HG02884 (cell line): Measurements from ENCODE around the gene PLPP3.
"Not testable (repeated sequence)": the region's sequence is repeated elsewhere in the genome, so short reads cannot be mapped to it uniquely, and the experiment has no call there.

Source experiments
- ATAC-seq: cut with Tn5 transposase; IDR thresholded peaks from one replicate; pipeline ENCODE4 v1.9.1; 2021; ENCODE audit warnings: mild to moderate bottlenecking, moderate library complexity; ENCODE audit not compliant: unreplicated experiment

PLPP3 gene

GRCh38 chr1:56578963-56579875 lies at the start of gene PLPP3:
PLPP3 (minus strand) TSS chr1:56579563; CDS start chr1:56579016, 547 bp downstream.
- no peak for ATAC-seq

DNA sequence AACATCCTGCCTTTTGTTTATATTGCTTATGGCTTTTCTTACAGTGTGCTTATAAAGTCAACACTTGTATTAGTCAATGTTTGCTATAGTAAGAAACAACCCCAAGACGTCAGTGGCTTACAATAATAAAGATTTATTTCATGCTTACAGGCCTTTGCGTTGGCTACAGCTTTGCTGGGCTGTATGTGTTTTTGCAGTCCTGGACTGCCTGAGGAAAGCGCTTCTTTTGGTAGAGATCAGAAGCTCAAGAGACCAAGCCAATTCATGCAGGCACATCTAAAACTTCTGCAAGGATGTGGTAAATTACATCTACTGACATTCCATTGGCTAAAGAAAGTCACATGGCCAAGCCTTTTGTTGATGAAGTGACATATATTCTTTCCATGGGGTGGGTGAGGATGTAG lies 48.3 kb upstream of the PLPP3 start:
- no peak for ATAC-seq

DNA sequence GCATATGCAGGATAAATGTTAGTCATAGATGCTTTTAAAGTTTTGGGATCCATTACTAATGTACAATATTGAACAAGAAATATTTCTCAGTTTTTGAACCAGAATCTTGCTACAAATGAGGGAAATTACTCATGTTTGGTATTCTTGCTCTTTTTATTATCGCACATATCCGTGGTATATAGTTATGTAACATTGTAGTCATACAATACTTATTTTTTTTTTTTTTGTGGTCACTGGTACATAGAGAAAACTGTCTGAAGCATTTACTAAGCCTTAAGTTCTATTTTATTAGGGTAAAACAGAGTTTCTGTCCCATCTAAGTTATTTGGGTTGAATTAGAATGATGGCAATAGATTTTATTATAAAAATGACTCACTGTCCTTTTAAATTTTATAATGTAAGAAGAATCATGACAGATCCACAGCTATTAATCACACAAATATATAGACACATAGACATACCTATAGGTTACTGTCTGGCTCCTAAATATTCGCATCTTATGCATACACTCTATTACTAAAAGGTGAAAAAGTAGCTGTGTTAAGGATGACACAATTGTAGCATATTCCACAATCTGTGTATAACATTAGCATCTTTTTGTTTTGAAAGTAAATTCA lies 47.8 kb upstream of the PLPP3 start:
- no peak for ATAC-seq

- no peak for ATAC-seq
Measured at GRCh38 chr1:56626546-56626945, 47.2 kb upstream of the PLPP3 start.

DNA sequence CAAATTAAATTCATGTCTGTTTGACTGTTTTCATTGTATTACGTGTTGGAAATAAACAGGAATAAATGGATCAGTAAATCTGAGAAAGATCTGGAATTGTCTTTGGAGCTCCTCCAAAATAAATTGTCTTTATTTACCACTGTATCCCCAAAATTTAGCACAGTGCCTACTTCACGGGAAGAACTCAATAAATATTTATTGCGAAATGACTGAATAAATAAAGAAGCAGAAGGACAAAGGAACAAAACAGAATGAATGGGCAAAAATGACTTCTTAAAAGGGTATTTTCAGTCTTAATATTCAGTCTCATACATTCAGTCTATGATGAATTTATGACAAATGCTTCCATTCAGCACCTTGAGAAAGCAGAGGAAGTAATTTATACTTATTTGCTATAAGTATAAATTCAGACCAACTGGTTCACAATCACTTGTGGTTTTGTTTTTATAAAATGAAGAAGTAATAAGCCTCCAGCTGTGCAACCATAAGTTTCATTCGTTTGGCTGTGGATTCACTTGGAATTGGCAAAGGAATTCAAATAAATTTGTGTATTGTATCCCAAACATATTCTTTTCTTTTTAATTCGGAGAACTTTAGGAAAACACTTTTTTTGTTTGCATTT lies 46.6 kb upstream of the PLPP3 start:
- no peak for ATAC-seq

DNA sequence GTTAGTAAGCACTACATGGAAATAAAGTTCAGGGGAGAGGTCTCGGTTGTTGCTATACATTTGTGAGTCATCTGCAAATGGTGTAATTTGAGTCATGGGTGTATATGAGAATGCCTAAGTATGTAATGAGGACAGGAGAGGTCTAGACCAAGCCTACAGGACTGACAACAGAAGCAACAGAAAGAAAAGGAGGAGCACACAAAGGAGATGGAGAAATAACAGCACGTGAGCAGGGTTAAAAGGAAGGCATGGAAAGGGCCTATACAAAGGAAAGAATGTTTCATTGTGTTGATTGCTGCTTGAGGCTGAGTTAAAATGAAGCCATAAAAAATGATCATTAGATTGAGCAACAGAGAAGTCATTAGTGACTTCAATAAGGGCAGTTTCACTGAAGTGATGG lies 37.8 kb upstream of the PLPP3 start:
- ATAC-seq: no peak

DNA sequence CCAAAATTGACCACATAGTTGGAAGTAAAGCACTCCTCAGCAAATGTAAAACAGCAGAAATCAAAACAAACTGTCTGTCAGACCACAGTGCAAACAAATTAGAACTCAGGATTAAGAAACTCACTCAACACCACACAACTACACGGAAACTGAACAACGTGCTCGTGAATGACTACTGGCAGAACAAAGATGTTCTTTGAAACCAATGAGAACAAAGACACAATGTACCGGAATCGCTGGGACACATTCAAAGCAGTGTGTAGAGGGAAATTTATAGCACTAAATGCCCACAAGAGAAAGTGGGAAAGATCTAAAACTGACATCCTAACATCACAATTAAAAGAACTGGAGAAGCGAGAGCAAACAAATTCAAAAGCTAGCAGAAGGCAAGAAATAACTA lies 31.4 kb upstream of the PLPP3 start:
- not testable (repeated sequence) for ATAC-seq

DNA sequence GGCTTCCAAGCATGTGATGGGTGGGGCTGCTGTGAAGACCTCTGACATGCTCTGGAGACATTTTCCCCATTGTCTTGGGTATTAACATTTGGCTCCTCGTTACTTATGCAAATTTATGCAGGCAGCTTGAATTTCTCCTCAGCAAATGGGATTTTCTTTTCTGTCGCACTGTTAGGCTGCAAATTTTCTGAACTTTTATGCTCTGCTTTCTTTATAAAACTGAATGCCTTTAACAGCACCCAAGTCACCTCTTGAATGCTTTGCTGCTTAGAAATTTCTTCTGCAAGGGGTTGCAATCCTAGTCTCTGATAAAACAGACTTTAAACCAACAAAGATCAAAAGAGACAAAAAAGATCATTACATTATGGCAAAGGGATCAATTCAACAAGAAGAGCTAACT lies 30.7 kb upstream of the PLPP3 start:
- not testable (repeated sequence) for ATAC-seq

DNA sequence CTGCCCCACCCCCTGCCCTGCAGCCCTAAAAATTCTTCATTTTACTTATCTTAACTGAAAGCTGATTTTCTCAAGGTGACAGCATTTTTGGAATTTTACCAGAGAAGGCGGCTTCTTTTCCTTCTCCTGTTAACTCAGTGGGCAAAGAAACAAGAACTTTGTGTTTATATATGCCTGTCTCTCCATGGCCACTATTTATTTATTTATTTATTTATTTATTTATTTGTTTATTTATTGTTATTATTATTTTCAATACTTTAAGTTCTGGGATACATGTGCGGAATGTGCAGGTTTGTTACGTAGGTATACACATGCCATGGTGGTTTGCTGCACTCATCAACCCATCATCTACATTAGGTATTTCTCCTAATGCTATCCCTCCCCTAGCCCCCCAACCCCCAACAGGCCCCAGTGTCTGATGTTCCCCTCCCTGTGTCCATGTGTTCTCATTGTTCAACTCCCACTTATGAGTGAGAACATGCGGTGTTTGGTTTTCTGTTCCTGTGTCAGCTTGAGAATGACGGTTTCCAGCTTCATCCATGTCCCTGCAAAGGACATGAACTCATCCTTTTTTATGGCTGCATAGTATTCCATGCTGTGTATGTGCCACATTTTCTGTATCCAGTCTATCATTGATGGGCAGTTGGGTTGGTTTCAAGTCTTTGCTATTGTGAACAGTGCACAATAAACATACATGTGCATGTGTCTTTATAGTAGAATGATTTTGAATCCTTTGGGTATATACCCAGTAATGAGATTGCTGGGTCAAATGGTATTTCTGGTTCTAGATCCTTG lies 16.2 kb upstream of the PLPP3 start:
- ATAC-seq: not testable (repeated sequence)

DNA sequence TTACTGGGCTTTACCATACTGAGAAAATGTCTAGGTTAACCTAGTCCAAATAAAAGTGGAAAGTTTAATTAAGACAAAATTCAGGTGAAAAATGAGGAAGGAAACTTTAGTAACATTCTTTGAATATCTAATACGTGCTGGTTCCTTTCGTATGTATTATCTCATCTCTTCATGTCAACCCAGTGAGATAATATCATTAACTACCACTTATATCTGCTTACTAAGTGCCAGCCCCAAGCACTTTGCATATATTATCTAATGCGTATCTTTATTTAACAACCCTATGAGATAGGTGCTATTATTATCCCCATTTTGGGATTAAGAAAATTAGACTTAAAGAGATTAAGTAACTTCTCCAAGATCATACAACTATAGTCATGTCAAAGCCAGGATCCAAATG lies 12.5 kb upstream of the PLPP3 start:
- ATAC-seq: no peak

- no peak for ATAC-seq
Measured at GRCh38 chr1:56590520-56591011, 11.2 kb upstream of the PLPP3 start.

DNA sequence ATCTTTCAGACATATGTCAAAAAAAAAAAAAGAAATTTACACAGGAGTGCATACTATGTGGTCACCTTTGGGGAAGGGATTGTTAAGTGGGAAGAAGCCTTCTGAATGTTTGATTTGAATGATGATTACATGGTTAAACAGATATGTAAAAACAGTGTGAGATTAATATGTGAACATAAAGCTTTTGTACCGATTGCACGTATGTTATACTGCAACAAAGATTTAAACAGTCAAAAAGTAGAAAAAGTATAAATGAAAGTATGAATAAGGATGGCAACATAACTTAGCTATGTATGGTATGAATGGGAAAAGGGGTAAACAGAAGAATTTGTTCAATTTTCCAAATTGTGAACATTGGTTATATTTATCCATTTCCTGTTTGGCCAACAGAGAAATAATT lies 10.0 kb upstream of the PLPP3 start:
- no peak for ATAC-seq

GRCh38 chr1:56586502-56586901 lies 7.1 kb upstream of the PLPP3 start:
- no peak for ATAC-seq

DNA sequence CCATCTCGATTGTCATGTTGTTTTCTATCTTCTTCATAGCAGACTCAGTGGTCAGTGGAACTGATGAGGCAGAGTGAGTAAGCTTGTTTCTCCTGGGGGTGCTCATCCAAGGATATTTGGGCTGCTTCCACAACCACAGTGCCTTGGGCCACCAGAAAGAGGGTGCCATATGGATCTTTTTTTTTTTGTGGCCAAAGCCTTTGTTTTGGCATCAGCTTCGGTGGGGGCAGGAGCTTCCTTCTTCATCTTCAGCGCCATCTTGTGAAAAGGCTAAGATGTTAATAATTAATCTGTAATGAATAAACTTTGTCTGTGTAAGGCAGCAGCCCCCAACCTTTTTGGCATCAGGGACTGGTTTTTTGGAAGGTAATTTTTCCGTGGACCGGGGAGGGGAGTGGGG lies 6.6 kb upstream of the PLPP3 start:
- ATAC-seq: no peak

DNA sequence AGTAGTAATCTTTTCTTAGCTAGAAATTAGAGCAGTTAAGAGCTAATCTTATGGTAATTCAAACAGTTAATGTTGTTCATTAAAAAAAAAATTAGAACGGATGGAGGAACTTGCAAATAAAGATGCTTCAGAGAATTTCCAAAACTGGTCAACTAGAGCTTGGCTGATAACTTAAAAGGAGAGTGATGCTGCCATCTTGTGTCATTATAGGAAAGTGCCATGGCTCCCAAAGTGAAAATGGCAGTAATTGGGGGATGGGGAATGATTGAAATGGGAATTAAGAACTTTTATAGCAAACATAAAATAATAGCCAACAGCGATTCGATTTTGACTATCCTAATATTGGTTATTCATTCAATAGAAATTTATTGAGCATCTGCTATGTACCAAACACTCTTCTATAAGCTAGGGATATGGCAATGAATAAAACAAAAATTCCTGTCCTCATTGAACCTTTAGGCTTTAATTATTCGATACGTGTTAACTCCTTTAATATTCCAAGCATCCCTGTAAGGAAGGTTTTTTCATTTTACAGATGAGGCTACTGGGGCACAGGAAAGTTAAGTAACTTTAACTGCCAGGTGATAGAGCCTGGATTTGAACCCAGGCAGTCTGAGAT lies 5.7 kb upstream of the PLPP3 start:
- no peak for ATAC-seq

GRCh38 chr1:56583957-56584468 lies 4.7 kb upstream of the PLPP3 start:
- no peak for ATAC-seq

DNA sequence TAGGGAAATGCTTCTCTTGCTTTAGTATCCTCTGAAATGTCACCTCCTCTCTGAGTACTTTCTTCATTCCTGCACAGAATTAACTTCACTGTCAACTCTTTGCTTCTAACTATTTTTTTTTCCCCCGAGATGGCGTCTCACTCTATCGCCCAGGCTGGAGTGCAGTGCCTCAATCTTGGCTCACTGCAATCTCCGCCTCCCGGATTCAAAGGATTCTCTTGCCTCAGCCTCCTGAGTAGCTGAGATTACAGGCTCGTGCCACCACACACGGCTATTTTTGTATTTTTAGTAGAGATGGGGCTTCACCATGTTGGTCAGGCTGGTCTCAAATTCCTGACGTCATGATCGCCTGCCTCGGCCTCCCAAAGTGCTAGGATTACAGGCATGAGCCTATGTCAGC lies 1.4 kb upstream of the PLPP3 start:
- no peak for ATAC-seq

DNA sequence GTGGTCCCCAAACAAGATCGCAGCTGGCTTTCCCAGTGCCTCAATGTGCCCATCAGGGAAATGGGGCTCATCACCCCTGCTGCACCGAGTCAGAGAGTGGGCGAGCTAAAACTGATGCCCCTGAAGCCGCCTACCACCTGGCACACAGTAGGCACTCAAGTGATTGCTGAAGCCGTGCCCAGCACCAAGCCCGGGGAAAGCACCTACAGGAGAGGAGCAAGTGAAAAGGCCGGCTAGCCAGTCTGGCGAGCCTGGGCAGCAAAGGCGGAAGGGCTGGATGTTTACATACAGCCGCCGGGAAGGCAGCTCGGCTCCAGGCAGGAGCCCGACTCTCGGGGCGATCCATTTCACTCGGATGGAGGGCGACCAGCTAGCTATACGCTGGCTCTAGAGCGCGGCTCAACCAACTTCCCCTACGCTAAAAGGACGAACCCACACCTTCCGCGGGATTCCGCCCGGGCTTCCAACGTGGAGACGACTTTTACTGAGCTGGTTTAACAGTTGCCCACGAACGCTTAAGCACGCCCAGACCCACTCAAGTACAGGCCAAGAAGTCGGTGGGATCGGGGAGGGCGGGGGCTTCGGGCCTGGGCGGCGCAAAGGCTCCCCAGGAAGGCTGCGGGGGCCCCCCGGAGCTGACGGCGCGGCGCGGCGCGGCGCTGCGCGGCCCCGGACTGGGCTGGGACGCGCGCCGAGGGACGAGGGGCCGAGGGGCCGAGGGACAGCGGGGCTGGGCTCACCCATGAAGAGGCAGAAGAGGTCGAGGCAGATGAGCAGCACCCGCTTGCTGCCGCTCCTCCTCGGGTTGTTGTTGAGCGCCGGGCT lies 1.0 kb downstream of the PLPP3 start:
- ATAC-seq: no peak

DNA sequence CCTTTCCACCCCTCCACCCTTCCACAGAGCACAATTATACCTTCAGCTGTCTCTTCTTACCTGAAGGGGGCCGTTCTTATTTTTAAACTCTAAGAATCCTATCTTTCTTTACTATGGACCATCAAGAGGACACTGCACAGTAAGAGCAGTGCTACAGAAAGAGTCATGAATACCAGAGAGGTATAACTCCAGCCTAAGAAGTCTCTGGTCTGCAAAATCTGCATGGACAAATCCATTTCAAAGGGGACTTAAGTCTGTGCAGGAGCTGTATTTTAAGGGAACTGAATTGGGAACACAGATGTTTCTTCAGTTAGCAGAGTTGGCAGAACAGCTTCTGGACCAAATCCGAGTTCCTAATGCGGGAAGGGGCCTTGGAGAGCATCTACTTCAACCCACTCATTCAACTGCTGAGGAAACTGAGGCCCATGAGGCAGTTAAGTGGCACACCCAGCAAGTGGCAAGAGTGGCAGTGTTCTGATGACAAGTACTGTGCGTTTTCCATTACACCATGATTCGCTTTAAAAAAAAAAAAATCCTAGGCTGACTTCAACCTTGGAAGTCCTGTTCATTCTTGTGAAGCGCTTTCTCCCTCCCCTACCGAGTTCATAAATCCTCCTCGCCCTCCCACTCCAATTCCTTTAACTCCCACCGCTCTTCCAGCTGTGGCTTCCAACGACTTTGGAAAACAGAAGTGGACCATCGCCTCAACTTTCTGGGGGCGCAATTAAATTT lies 1.8 kb downstream of the PLPP3 start:
- no peak for ATAC-seq
